ENCODE measurements around the gene BIN1. TPM values are rescaled to one million over a fixed set of nuclear protein-coding genes. Genes with fewer than 3 reads are reported as not detected.
"Not testable (repeated sequence)": the region's sequence is repeated elsewhere in the genome, so short reads cannot be mapped to it uniquely, and the experiment has no call there.

The BIN1 gene
- total RNA-seq, 1 donor from 2014 or later = 98.8 TPM

- no peak for DNase-seq
These were observed 60.4 kb downstream of the BIN1 start for GRCh38 chr2:127046579-127046978.

GRCh38 chr2:127045792-127046501 is 61.0 kb downstream of the BIN1 start:
- no peak for DNase-seq

GRCh38 chr2:127044977-127045661 is 61.8 kb downstream of the BIN1 start:
- DNase-seq = no peak

DNA sequence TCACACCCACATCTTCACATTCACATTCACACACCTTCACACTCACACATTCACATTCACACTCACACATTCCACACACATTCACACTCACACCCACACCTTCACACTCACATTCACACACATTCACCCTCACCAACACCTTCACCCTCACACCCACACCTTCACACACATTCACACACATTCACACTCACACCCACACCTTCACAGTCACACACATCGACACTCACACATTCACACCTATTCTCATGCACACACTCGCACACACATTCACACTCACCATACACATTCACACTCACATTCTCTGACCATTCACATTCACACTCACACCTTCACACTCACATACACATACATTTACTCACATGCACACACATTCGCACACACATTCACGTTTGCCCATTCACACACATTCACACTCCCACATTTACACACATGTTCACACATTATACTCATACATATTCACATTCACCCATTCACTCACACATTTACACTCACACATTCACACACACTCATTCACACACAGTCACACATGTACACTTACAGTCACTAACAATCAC is 62.7 kb downstream of the BIN1 start:
- DNase-seq = no peak

DNA sequence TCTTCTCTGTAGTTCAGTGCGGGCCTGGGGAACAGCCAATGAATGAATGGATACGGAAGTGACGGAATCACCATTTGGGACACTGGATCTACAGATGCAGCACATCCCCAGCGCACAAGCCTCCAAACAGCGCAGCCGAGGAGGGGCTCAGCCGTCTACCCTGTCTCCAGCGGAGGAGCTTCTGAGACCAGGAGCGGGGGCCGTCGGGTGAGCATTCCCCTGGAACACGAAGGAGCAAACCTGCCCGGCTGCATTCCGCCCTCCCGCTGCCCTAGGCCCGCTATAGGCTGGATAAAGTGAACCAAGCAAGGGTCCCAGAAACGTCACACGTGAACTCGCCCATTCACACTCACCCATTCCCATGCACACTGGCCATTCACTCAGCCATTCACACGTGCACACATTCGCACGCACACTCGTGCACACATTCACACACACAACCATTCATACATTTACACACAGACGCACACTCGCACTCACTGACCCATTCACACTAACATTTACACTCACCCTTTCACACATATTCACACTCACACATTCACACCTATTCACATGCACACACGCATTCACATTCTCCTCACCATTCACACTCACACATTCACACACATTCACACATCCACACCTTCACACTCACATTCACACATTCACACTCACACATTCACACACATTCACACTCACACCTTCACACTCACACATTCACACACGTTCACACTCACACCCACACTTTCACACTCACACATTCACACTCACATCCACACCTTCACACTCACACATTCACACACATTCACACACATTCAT is 63.4 kb downstream of the BIN1 start:
- DNase-seq = no peak

DNA sequence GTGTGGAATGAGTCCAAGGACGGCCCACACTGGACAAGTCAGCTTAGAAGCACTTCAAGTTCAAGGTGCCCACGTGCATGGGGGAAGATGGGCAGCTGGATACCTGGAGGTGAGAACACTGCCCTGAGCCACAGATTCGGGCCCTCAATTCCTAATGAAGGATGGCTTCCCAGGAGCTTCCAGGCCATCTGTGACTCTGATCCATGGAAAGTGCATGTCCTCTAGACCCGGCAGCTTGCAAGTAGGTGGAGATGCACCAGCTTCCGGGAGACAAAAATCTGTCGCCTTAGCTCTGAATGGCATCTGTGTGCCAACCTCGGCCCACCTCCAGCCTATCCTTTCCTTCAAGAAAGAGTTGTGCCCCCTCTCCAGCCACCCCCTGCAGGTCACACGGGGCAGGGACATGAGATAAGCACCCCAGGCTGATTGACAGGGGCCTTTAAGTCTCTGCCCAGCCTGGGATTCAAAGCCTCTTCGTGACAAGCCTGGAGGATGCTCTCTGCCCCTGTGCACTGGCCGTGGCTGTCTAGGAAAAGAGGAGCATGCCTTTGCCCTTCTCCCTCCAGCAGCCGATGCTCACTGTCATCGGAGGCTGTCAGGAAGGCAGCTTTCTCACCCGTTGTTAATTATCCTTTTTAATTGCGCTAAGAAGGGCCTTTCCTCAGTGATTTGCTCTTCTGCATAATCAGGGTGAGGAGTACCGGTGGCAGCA is 65.5 kb downstream of the BIN1 start:
- no peak for DNase-seq

- no peak for DNase-seq
These were observed 66.8 kb downstream of the BIN1 start for GRCh38 chr2:127040169-127040568.

- no peak for DNase-seq
These were observed 67.4 kb downstream of the BIN1 start for GRCh38 chr2:127039387-127040031.

- peak; percentile 51 for DNase-seq
These were observed 69.5 kb downstream of the BIN1 start for GRCh38 chr2:127037476-127037875.

DNA sequence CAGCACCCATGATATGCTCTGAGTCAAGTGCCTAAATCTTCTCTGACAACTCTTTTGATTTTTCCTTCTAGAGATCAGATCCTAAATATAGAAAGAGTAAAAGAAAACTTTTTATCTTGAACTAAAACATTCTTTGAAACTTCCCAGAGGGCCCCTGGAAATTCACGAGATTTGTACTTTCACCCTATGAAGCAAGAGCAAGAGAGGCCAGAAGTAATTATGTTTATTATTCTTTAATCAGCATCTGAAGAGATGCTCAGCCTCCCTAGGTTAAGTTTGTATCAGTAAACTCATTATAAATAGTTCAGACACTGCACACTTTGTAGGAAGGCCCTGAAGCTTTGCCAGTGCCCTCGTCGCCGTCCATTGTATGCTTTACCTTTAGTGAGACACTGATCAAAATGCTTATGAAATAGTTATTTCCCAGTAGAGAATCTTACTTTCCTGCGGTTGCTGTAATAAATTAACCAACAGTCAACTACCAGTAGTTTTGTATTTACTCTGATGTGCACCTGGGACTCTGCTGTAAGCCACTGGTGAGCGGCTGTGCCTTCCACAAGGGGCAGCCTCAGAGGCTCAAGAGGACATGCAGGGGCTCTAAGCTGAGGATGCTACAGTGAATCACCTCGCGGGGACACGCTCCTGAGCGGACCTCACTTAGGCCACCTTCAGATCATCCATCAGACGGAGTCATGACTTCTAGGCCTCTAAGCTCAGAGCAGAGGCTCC is 71.9 kb downstream of the BIN1 start:
- DNase-seq = no peak

GRCh38 chr2:127034051-127034450 is 72.9 kb downstream of the BIN1 start:
- no peak for DNase-seq

DNA sequence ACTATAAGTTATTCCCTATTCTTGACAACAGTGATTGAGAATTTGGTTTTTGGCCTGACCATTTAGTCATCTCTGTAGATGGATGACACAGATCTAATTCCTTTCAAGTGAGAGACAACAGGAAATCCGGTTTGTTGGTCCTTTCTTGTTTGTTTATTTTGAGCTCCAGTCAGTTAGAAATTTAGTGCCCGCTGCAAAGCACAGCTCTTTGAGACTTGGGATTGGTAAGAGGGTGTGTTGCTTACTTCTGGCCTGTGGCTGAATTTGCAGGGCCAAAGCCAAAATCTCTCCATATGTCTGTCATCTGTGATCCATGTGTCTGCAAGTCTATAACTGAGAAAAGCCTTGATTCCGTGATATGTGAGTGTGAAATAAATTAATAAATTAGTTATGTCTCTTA is 74.3 kb downstream of the BIN1 start:
- DNase-seq = peak; percentile 64

DNA sequence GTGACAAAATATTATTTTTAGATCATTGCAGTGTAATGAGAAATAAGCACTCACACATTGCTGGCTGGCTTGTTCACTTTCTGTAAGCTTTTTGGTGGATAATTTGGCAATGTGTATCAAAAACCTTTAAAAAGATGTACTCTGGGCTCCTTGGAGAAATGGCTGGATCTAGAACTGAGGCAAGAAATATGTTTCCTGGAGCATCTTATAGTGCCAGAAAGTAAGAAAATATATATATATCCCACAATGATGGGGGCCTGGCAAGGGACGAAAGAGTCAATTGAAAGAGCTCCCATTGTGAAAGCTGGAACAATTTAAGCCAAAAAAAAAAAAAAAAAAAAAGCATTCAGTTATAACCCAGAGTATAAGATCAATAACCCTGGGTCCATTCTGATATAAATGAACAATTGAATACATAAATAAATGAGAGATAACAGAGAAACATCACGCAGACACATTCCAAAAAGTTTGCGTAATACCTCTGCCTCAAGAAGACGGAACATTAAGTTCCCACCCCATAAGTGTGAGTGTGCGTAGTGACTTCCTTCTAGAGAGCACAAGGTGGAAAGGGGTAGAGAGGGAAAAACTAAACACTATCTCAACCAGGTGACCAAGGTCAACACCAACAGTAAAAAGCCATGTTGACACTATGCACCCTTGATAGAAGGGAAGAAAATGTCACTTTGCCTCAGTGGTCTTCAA is 77.5 kb downstream of the BIN1 start:
- DNase-seq = no peak

DNA sequence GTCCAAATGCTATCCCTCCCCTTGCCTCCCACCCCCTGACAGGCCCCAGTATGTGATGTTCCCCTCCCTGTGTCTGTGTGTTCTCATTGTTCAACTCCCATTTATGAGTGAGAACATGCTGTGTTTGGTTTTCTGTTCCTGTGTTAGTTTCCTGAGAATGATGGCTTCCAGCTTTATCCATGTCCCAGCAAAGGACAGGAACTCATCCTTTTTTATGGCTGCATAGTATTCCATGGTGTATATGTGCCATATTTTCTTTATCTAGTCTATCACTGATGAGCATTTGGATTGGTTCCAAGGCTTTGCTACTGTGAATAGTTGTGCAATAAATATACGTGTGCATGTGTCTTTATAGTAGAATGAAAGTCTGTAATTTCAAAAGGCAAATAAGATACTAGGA is 78.2 kb downstream of the BIN1 start:
- not testable (repeated sequence) for DNase-seq

DNA sequence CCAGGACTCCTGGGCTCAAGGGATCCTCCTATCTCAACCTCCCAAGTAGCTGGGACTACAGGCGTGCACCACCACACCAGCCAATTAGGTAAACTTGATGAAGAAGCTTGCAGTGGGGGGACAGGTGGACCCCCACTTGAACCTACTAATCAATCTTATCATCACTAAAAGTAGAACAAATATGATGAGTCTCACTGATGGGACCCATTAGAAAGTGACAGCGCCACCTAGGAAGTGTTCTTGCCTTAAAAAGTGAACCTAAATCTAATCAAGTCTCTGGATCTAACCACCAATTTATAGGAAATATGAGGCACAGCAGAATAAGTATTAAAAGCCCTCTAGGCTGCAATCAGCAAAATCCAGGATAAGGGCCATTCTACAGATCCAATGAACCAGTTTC is 79.2 kb downstream of the BIN1 start:
- DNase-seq = no peak

- peak; percentile 67 for DNase-seq
These were observed 81.4 kb downstream of the BIN1 start for GRCh38 chr2:127025359-127026166.

- DNase-seq = no peak
These were observed 82.1 kb downstream of the BIN1 start for GRCh38 chr2:127024769-127025358.

DNA sequence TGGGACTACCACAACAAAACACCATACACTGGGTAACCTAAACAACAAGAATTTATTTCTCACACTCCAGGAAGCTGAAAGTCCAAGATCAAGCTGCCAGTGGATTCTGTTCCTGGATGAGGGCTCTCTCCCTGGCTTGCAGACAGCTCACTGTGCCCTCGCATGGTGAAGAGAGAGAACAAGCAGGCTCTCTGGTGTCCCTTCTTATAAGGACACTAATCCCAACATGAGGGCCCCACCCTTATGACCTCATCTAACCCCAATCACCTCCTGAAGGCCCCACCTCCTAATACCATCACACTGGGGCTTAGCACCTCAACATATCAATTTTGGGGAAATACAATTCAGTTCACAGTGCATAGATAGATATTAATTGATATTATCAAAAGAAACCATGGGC is 83.5 kb downstream of the BIN1 start:
- no peak for DNase-seq

GRCh38 chr2:127022817-127023216 is 84.1 kb downstream of the BIN1 start:
- DNase-seq = no peak
